Stomach (tissue), 9 donors: ENCODE results near the gene DAB1. TPM values are rescaled to one million over a fixed set of nuclear protein-coding genes. Genes with fewer than 3 reads are reported as not detected.

ENCODE experiments used
- DNase-seq, 2 donors: peaks; one replicate each; pipeline versions ENCODE4 v3.0.0 to v3.0.0-alpha.2; 2013 to 2019
- H3K27ac ChIP-seq, 5 donors: fragments of 200-600 bp in 4 of 5; sonication (generic) in 4 of 5; one replicate each; pipeline ENCODE4 v1.5.1; 2013 to 2019; ENCODE audit warnings: mild to moderate bottlenecking in 1 of 5, moderate library complexity in 1 of 5
- H3K27me3 ChIP-seq, 3 donors: fragments of 200-600 bp; sonication (generic); one replicate each; pipeline ENCODE4 v1.5.1; 2017 to 2019; ENCODE audit warnings: mixed run types in 1 of 3
- H3K36me3 ChIP-seq, 4 donors: fragments of 200-600 bp; sonication (generic); 1 replicate in 3 of 4; 2 replicates in 1 of 4; pipeline ENCODE4 v1.5.1; 2016 to 2019
- H3K4me1 ChIP-seq, 4 donors: fragments of 200-600 bp; sonication (generic); one replicate each; pipeline ENCODE4 v1.5.1; 2016 to 2019
- H3K4me3 ChIP-seq, 4 donors: fragments of 200-600 bp; sonication (generic) in 3 of 4; one replicate each; pipeline ENCODE4 v1.5.1; 2016 to 2019; ENCODE audit warnings: mild to moderate bottlenecking in 1 of 4
- H3K9me3 ChIP-seq, 4 donors: fragments of 200-600 bp; sonication (generic); one replicate each; pipeline ENCODE4 v1.5.1; 2016 to 2019
- CTCF ChIP-seq, 7 experiments: fragments of 450-650 bp in 4 of 7; fragments of 200-600 bp in 3 of 7; sonication (generic) in 3 of 7; IDR thresholded peaks; one replicate each; pipeline ENCODE4 v1.5.1; 2016 to 2019; ENCODE audit warnings: antibody characterized with exemption in 7 of 7, control low read depth in 2 of 7, mild to moderate bottlenecking in 1 of 7
- EP300 ChIP-seq: sonication (generic); formaldehyde crosslinking; IDR thresholded peaks from one replicate; pipeline ENCODE4 v1.6.1; 2017; ENCODE audit warnings: antibody characterized with exemption
- POLR2A ChIP-seq, 4 donors: fragments of 450-650 bp; IDR thresholded peaks; one replicate each; pipeline ENCODE4 v1.6.1; 2016; ENCODE audit warnings: antibody characterized with exemption in 4 of 4, control low read depth in 2 of 4, mild to moderate bottlenecking in 1 of 4, moderate library complexity in 1 of 4
- POLR2AphosphoS5 ChIP-seq, 3 donors: sonication (generic); formaldehyde crosslinking; IDR thresholded peaks; one replicate each; pipeline ENCODE4 v1.6.1; 2016; ENCODE audit warnings: antibody characterized with exemption in 3 of 3
- WGBS, 5 donors: extraction: QIAGEN DNeasy Blood & Tissue Kit in 3 of 5; methylation state at CpG; one replicate each; pipeline versions ENCODE4 v1.1.5 to v1.1.7; 2013 to 2018; 5-methylcytosine and 5-hydroxymethylcytosine counted together
- intact Hi-C: fragments of 100-400 bp; cut with DNase I; formaldehyde crosslinking; loops from one replicate; pipeline ENCODE4 v1.15.1; 2023; ENCODE audit warnings: low total_unique reads
- polyA plus RNA-seq, 3 donors: library from polyadenylated mRNA; stranded (reverse); fragments of 200-250 nt; gene quantifications; one replicate each; pipeline ENCODE4 v1.2.3, GENCODE V29; 2013
- total RNA-seq, 5 donors: library from RNA; depleted of rRNA; stranded (reverse); fragments of >200 nt; gene quantifications; one replicate each; pipeline versions ENCODE4 v1.1.0 to v1.2.3, GENCODE V29; 2014 to 2016
- donor health status: healthy with polysubstance abuse.
- donor health status: Bipolar disorder and iron deficiency.
- donor health status: healthy.

DAB1 gene
- total and polyA plus RNA-seq, 8 donors = under 0.01 to 3.5 (median 0.61) TPM; not detected in 1

GRCh38 chr1:57327336-57327735 is 96.5 kb downstream of the DAB1 start:
- TF ChIP-seq EP300 (no peak), POLR2A (IDR thresholded peaks at IDR 0.05) (no peak), CTCF (IDR thresholded peaks at IDR 0.05) (no peak), POLR2AphosphoS5 (IDR thresholded peaks at IDR 0.05) (no peak)
- WGBS, 5 donors = 70 to 89% (median 81%) methylated on average over 5 of the region's 5 CpGs
- peaks cover 0 to 4% (median 0%) of the 10 kb centered on the region in 4 donors for H3K4me1 ChIP-seq
- H3K36me3 ChIP-seq = no peaks in the 10 kb centered on the region
- no peak overlapping the region for H3K27ac ChIP-seq
- intact Hi-C loops = no loop called here
- DNase-seq = no peak
- no peaks in the 10 kb centered on the region for H3K27me3 ChIP-seq
- peaks cover 0 to 8% (median 2%) of the 10 kb centered on the region in 4 donors for H3K9me3 ChIP-seq
- no peak overlapping the region for H3K4me3 ChIP-seq

GRCh38 chr1:57325536-57325935 is 98.3 kb downstream of the DAB1 start:
- TF ChIP-seq EP300 = no peak
- no peak for TF ChIP-seq POLR2A (IDR thresholded peaks at IDR 0.05)
- TF ChIP-seq POLR2AphosphoS5 (IDR thresholded peaks at IDR 0.05) = no peak
- TF ChIP-seq CTCF (IDR thresholded peaks at IDR 0.05) = no peak
- no peaks in the 10 kb centered on the region for H3K36me3 ChIP-seq
- no peaks in the 10 kb centered on the region for H3K27me3 ChIP-seq
- no peaks in the 10 kb centered on the region for H3K9me3 ChIP-seq
- DNase-seq = no peak
- intact Hi-C loops = no loop called here
- H3K27ac ChIP-seq = no peak overlapping the region
- 21 to 43% (median 38%) methylated on average over 1 of the region's 1 CpG for WGBS, 5 donors
- no peak overlapping the region for H3K4me3 ChIP-seq
- H3K4me1 ChIP-seq = peaks cover 0 to 4% (median 0%) of the 10 kb centered on the region in 4 donors

GRCh38 chr1:57325117-57325516 is 98.7 kb downstream of the DAB1 start:
- DNase-seq = no peak
- no peaks in the 10 kb centered on the region for H3K36me3 ChIP-seq
- WGBS, 5 donors = 56 to 70% (median 65%) methylated on average over 4 of the region's 4 CpGs
- no peaks in the 10 kb centered on the region for H3K9me3 ChIP-seq
- no peak overlapping the region for H3K4me3 ChIP-seq
- no peaks in the 10 kb centered on the region for H3K27me3 ChIP-seq
- H3K27ac ChIP-seq = no peak overlapping the region
- H3K4me1 ChIP-seq = peaks cover 0 to 4% (median 0%) of the 10 kb centered on the region in 4 donors
- intact Hi-C loops = no loop called here
- TF ChIP-seq CTCF (IDR thresholded peaks at IDR 0.05) (no peak), POLR2AphosphoS5 (IDR thresholded peaks at IDR 0.05) (peak in 1 of 3 donors; percentile 5)

- Histone ChIP-seq H3K4me3 (no peak overlapping the region), H3K27me3 (no peaks in the 10 kb centered on the region), H3K36me3 (no peaks in the 10 kb centered on the region), H3K27ac (no peak overlapping the region), H3K9me3 (no peaks in the 10 kb centered on the region), H3K4me1 (peaks cover 0 to 4% (median 0%) of the 10 kb centered on the region in 4 donors)
- TF ChIP-seq POLR2AphosphoS5 (IDR thresholded peaks at IDR 0.05) = no peak
- no peak for TF ChIP-seq EP300
- no peak for TF ChIP-seq POLR2A (IDR thresholded peaks at IDR 0.05)
- TF ChIP-seq CTCF (IDR thresholded peaks at IDR 0.05) = no peak
- DNase-seq = no peak
- 94 to 100% (median 97%) methylated on average over 3 of the region's 3 CpGs for WGBS, 5 donors
- intact Hi-C loops = no loop called here
Measured at GRCh38 chr1:57324388-57324787, 99.5 kb downstream of the DAB1 start.
